Esophagus squamous epithelium (tissue), 5 donors: Measurements from ENCODE around the gene BIN2. TPM values are rescaled to one million over a fixed set of nuclear protein-coding genes. Genes with fewer than 3 reads are reported as not detected.

ENCODE experiments used
- DNase-seq: peaks from one replicate; lab custom pipeline; 2025; lab: John Stamatoyannopoulos, UW
- H3K27ac ChIP-seq, 4 donors: fragments of 200-600 bp; sonication (generic); one replicate each; pipeline ENCODE4 v1.5.1; 2016 to 2019; ENCODE audit warnings: mild to moderate bottlenecking in 1 of 4
- H3K27me3 ChIP-seq, 4 donors: fragments of 200-600 bp; sonication (generic); 1 replicate in 3 of 4; 2 replicates in 1 of 4; pipeline versions ENCODE4 v1.5.1 to v1.6.0; 2017 to 2021; ENCODE audit warnings: antibody characterized with exemption in 1 of 4
- H3K36me3 ChIP-seq, 3 donors: fragments of 200-600 bp; sonication (generic); one replicate each; pipeline ENCODE4 v1.5.1; 2016 to 2019
- H3K4me1 ChIP-seq, 3 donors: fragments of 200-600 bp; sonication (generic); one replicate each; pipeline ENCODE4 v1.5.1; 2017 to 2019
- H3K4me3 ChIP-seq, 4 donors: fragments of 200-600 bp; sonication (generic); 1 replicate in 3 of 4; 2 replicates in 1 of 4; pipeline ENCODE4 v1.5.1; 2016 to 2019; ENCODE audit warnings: mild to moderate bottlenecking in 2 of 4, moderate library complexity in 1 of 4
- H3K9me3 ChIP-seq, 3 donors: fragments of 200-600 bp; sonication (generic); one replicate each; pipeline ENCODE4 v1.5.1; 2016 to 2019
- CTCF ChIP-seq, 6 experiments: fragments of 450-650 bp in 4 of 6; fragments of 200-600 bp in 2 of 6; sonication (generic) in 2 of 6; IDR thresholded peaks; one replicate each; pipeline ENCODE4 v1.5.1; 2016 to 2019; ENCODE audit warnings: antibody characterized with exemption in 6 of 6, mild to moderate bottlenecking in 4 of 6, moderate library complexity in 4 of 6
- POLR2A ChIP-seq, 4 donors: fragments of 450-650 bp; IDR thresholded peaks; one replicate each; pipeline ENCODE4 v1.6.1; 2017; ENCODE audit warnings: antibody characterized with exemption in 4 of 4, mild to moderate bottlenecking in 4 of 4, moderate library complexity in 3 of 4
- WGBS, 2 donors: methylation state at CpG; one replicate each; pipeline ENCODE4 v1.1.5; 2018; 5-methylcytosine and 5-hydroxymethylcytosine counted together
- intact Hi-C: fragments of 100-400 bp; cut with DNase I; formaldehyde crosslinking; loops from one replicate; pipeline ENCODE4 v1.15.0; 2022
- total RNA-seq, 4 donors: library from RNA; depleted of rRNA; stranded (reverse); fragments of >200 nt; gene quantifications; one replicate each; pipeline ENCODE4 v1.1.0, GENCODE V29; 2016
- donor health status: DM: yes; HTN: yes; CAD: no.

BIN2 gene
- total RNA-seq, 4 donors from 2014 or later, result 1.7 to 5.5 (median 3.3) TPM

DNA sequence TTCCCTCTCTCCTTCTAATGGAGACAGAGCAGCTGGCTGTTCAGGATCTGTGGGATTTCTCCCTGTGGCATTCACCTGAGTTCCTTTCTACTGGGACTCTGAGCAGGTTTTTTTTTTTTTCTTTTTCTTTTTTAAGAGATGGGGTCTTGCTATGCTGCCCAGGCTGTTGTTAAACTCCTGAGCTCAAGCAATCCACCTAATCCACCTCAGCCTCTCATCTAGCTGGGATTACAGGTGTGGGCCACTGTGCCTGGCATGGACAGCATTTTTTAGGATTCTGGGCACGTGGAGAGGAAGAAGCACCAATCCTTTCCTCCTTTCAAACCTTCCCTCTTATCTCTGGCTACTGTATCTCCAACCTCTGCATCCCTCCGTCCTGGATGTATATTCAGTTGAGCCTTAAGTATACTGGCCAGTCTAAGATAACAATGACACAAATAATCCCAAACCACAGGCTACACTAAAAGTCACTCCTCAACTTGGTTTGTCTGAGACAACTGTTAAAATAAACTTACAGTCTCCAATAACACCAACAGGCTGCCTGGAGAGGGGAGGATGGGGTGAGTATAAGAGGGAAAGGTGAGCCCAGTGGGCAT is 38.9 kb upstream of the BIN2 start:
- intact Hi-C loops, result no loop called here
- Histone ChIP-seq H3K27me3 (no peaks in the 10 kb centered on the region), H3K9me3 (no peaks in the 10 kb centered on the region), H3K4me1 (no peaks in the 10 kb centered on the region), H3K4me3 (no peak overlapping the region), H3K27ac (no peak overlapping the region), H3K36me3 (peaks cover 0 to 9% (median 0%) of the 10 kb centered on the region in 3 donors)
- DNase-seq, result no peak
- WGBS, 2 donors, result 73 to 81% methylated on average over 1 to 2 of the region's 2 CpGs
- no peak for TF ChIP-seq CTCF (IDR thresholded peaks at IDR 0.05)
- no peak for TF ChIP-seq POLR2A (IDR thresholded peaks at IDR 0.05)

DNA sequence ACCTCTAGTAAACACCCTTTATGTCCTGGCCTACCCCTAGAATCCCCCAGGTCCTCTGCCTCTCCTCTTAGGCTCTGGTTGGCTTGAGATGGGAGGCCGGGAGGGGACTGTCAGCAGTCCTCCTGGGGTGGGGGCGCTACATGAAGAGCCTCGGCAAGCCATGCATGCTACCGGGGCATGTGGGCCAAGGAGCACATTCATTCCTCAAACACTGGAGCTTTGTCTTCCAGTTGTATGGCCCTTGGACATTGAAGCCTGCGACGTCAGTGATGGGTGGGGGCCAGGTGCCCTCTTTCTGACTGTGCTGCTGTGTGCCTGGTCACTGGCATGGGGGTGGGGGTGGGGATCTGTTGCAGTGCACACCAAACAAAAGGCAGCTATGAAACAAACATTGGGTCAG is 38.3 kb upstream of the BIN2 start:
- no peak for DNase-seq
- Histone ChIP-seq H3K4me3 (no peak overlapping the region), H3K27ac (no peak overlapping the region), H3K36me3 (peaks cover 0 to 12% (median 0%) of the 10 kb centered on the region in 3 donors), H3K9me3 (no peaks in the 10 kb centered on the region), H3K27me3 (no peaks in the 10 kb centered on the region), H3K4me1 (no peaks in the 10 kb centered on the region)
- WGBS, 2 donors, result 100% methylated on average over 2 of the region's 6 CpGs
- TF ChIP-seq CTCF (IDR thresholded peaks at IDR 0.05) (no peak), POLR2A (IDR thresholded peaks at IDR 0.05) (no peak)
- intact Hi-C loops, result no loop called here

- H3K9me3 ChIP-seq, result no peaks in the 10 kb centered on the region
- H3K36me3 ChIP-seq, result peaks cover 0 to 12% (median 0%) of the 10 kb centered on the region in 3 donors
- no peaks in the 10 kb centered on the region for H3K27me3 ChIP-seq
- intact Hi-C loops, result no loop called here
- WGBS, 2 donors, result 78 to 87% methylated on average over 7 to 8 of the region's 8 CpGs
- H3K27ac ChIP-seq, result no peak overlapping the region
- no peak for TF ChIP-seq POLR2A (IDR thresholded peaks at IDR 0.05)
- TF ChIP-seq CTCF (IDR thresholded peaks at IDR 0.05), result no peak
- H3K4me3 ChIP-seq, result no peak overlapping the region
- no peaks in the 10 kb centered on the region for H3K4me1 ChIP-seq
- DNase-seq, result no peak
Observed at GRCh38 chr12:51361161-51362016, 37.4 kb upstream of the BIN2 start.

DNA sequence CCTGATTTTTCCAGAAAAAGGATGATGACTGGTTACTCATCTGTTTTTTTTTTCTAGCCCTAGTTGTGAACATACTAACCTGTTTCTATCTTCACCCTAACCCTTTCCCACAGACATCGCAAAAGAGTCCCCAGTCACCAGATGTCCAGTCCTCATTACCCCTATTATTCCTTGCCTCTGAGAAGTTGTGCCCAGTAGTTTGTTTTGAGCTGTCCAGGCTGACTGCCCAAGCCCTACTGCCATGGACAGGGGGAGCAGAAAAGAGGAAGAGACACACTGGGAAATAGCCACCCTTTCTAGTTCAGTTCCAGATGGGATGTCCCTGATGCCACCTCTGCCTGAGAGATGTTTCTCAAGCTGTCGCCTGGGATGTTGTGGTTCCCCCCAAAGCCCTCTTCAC is 36.3 kb upstream of the BIN2 start:
- Histone ChIP-seq H3K9me3 (no peaks in the 10 kb centered on the region), H3K4me1 (no peaks in the 10 kb centered on the region), H3K36me3 (peaks cover 0 to 12% (median 0%) of the 10 kb centered on the region in 3 donors), H3K27ac (no peak overlapping the region), H3K27me3 (no peaks in the 10 kb centered on the region), H3K4me3 (no peak overlapping the region)
- 82 to 89% methylated on average over 2 of the region's 2 CpGs for WGBS, 2 donors
- intact Hi-C loops, result no loop called here
- DNase-seq, result no peak
- TF ChIP-seq CTCF (IDR thresholded peaks at IDR 0.05) (no peak), POLR2A (IDR thresholded peaks at IDR 0.05) (no peak)

DNA sequence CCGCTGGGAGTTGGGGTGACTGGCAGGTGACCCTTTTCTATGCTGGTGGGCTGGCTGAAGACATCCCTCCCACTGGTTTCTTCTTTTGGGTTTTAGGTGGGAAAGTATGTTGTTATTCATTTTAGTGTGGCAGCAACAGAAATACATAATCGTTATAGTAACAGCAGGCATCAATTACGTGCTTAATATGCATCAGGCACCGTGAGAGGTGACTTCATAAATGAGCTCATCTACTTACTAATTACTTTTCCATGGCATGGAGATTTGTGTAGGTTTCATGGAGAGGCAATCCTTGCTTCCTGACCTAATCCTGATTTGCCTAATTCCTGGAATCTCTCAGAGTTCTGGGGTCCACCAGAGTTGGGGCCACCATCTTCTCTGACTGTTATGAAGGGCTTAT is 35.9 kb upstream of the BIN2 start:
- Histone ChIP-seq H3K36me3 (peaks cover 0 to 12% (median 0%) of the 10 kb centered on the region in 3 donors), H3K4me1 (no peaks in the 10 kb centered on the region), H3K4me3 (no peak overlapping the region), H3K9me3 (no peaks in the 10 kb centered on the region), H3K27me3 (no peaks in the 10 kb centered on the region), H3K27ac (no peak overlapping the region)
- no peak for DNase-seq
- 87 to 94% methylated on average over 4 of the region's 4 CpGs for WGBS, 2 donors
- intact Hi-C loops, result no loop called here
- TF ChIP-seq POLR2A (IDR thresholded peaks at IDR 0.05) (no peak), CTCF (IDR thresholded peaks at IDR 0.05) (no peak)
